Esophagus muscularis mucosa (tissue), 4 donors: ENCODE data around the gene SMC2. TPM values are rescaled to one million over a fixed set of nuclear protein-coding genes. Genes with fewer than 3 reads are reported as not detected.

Experiments used
- DNase-seq: peaks from one replicate; pipeline ENCODE4 v3.0.0-alpha.2; 2017; ENCODE audit errors: extremely low spot score
- H3K27ac ChIP-seq, 4 donors: fragments of 200-600 bp; sonication (generic); replicated peaks in 1 of 4; 1 replicate in 3 of 4; 2 replicates in 1 of 4; pipeline ENCODE4 v1.5.1; 2016 to 2019; ENCODE audit warnings: mild to moderate bottlenecking in 1 of 4
- H3K27me3 ChIP-seq, 4 donors: fragments of 200-600 bp; sonication (generic); one replicate each; pipeline versions ENCODE4 v1.5.1 to v1.6.0; 2016 to 2019
- H3K36me3 ChIP-seq, 4 donors: fragments of 200-600 bp; sonication (generic); one replicate each; pipeline ENCODE4 v1.5.1; 2016 to 2019
- H3K4me1 ChIP-seq, 4 donors: fragments of 200-600 bp; sonication (generic); one replicate each; pipeline ENCODE4 v1.5.1; 2016 to 2019
- H3K4me3 ChIP-seq, 4 donors: fragments of 200-600 bp; sonication (generic); 1 replicate in 2 of 4; 2 replicates in 2 of 4; pipeline ENCODE4 v1.5.1; 2016 to 2019; ENCODE audit warnings: mild to moderate bottlenecking in 4 of 4, moderate library complexity in 1 of 4
- H3K9me3 ChIP-seq, 4 donors: fragments of 200-600 bp; sonication (generic); 1 replicate in 3 of 4; 2 replicates in 1 of 4; pipeline ENCODE4 v1.5.1; 2016 to 2019
- EP300 ChIP-seq: sonication (generic); formaldehyde crosslinking; IDR thresholded peaks from one replicate; pipeline ENCODE4 v1.6.1; 2017; ENCODE audit warnings: antibody characterized with exemption
- POLR2A ChIP-seq: fragments of 450-650 bp; IDR thresholded peaks from one replicate; pipeline ENCODE4 v1.6.1; 2017; ENCODE audit warnings: antibody characterized with exemption, moderate library complexity, mild to moderate bottlenecking, low read depth
- POLR2AphosphoS5 ChIP-seq, 2 donors: sonication (generic); formaldehyde crosslinking; IDR thresholded peaks; one replicate each; pipeline ENCODE4 v1.6.1; 2017; ENCODE audit warnings: antibody characterized with exemption in 2 of 2
- WGBS: methylation state at CpG from one replicate; pipeline ENCODE4 v1.1.5; 2018; 5-methylcytosine and 5-hydroxymethylcytosine counted together
- intact Hi-C: fragments of 100-400 bp; cut with DNase I; formaldehyde crosslinking; loops from one replicate; pipeline ENCODE4 v1.15.1; 2023
- total RNA-seq, 4 donors: library from RNA; depleted of rRNA; stranded (reverse); fragments of >200 nt; gene quantifications; one replicate each; pipeline versions ENCODE4 v1.1.0 to v1.2.1, GENCODE V29; 2016
- TF ChIP-seq, protein P1 (sequence below), 3 experiments: fragments of 200-600 bp in 2 of 3; fragments of 450-650 bp in 1 of 3; sonication (generic) in 2 of 3; IDR thresholded peaks; one replicate each; pipeline ENCODE4 v1.5.1; 2017 to 2019; ENCODE audit warnings: antibody characterized with exemption in 3 of 3, mild to moderate bottlenecking in 2 of 3, moderate library complexity in 1 of 3

SMC2 gene
- total RNA-seq, 4 donors from 2014 or later: 9.8 to 11.5 (median 10.1) TPM

DNA sequence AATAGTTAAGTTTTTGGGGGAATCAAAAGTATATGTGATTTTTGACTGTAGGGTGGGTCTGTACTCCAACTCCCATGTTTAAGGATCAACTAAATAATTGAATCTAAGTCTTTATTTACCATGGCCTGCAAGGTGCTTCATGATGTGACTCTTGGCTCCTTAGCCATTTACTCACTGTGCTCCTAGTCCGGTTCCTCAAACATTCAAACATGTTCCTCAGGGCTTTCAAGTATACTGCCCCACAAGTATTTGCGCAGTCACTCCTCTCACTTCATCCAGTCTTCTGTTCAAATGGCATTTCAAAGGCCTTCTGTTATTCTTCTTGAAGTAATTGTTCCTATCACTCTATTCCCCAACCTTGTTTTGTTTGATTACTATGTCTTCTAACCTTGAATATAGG lies 16.4 kb downstream of the SMC2 start:
- Histone ChIP-seq H3K27me3 (no peaks in the 10 kb centered on the region), H3K4me1 (no peaks in the 10 kb centered on the region), H3K9me3 (no peaks in the 10 kb centered on the region), H3K27ac (no peak overlapping the region), H3K36me3 (peaks cover 4 to 69% (median 44%) of the 10 kb centered on the region in 4 donors), H3K4me3 (no peak overlapping the region)
- intact Hi-C loops: no loop called here
- DNase-seq: no peak
- TF ChIP-seq POLR2AphosphoS5 (IDR thresholded peaks at IDR 0.05) (no peak), POLR2A (no peak), EP300 (no peak)
- TF ChIP-seq, protein P1, sequence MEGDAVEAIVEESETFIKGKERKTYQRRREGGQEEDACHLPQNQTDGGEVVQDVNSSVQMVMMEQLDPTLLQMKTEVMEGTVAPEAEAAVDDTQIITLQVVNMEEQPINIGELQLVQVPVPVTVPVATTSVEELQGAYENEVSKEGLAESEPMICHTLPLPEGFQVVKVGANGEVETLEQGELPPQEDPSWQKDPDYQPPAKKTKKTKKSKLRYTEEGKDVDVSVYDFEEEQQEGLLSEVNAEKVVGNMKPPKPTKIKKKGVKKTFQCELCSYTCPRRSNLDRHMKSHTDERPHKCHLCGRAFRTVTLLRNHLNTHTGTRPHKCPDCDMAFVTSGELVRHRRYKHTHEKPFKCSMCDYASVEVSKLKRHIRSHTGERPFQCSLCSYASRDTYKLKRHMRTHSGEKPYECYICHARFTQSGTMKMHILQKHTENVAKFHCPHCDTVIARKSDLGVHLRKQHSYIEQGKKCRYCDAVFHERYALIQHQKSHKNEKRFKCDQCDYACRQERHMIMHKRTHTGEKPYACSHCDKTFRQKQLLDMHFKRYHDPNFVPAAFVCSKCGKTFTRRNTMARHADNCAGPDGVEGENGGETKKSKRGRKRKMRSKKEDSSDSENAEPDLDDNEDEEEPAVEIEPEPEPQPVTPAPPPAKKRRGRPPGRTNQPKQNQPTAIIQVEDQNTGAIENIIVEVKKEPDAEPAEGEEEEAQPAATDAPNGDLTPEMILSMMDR (IDR thresholded peaks at IDR 0.05): no peak
- 94% methylated on average over 2 of the region's 2 CpGs for WGBS

DNA sequence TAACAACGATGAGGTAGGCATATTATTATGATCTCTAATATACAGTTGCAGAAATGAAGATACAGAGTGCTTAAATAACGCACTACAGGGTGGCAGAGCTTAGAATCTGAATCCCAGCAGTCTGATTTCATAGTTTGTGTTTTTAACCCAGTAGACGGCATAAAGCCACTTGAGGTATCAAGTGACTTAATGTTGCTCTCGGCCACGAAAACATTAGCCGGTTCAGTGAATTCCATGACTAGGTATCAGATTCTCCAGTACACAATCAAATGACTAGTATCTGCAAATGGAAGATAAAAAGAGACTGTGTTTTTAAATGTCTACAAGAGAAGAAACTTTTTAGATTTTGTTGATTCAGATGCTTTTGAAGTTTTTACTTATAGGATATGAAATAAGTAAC lies 24.8 kb downstream of the SMC2 start:
- intact Hi-C loops: no loop called here
- H3K9me3 ChIP-seq: no peaks in the 10 kb centered on the region
- TF ChIP-seq POLR2A: no peak
- TF ChIP-seq, protein P1 (IDR thresholded peaks at IDR 0.05): no peak
- no peak for TF ChIP-seq EP300
- TF ChIP-seq POLR2AphosphoS5 (IDR thresholded peaks at IDR 0.05): no peak
- WGBS: 95% methylated on average over 6 of the region's 6 CpGs
- H3K4me3 ChIP-seq: no peak overlapping the region
- H3K27me3 ChIP-seq: no peaks in the 10 kb centered on the region
- no peaks in the 10 kb centered on the region for H3K4me1 ChIP-seq
- no peak overlapping the region for H3K27ac ChIP-seq
- DNase-seq: no peak
- H3K36me3 ChIP-seq: peaks cover 13 to 72% (median 50%) of the 10 kb centered on the region in 4 donors

DNA sequence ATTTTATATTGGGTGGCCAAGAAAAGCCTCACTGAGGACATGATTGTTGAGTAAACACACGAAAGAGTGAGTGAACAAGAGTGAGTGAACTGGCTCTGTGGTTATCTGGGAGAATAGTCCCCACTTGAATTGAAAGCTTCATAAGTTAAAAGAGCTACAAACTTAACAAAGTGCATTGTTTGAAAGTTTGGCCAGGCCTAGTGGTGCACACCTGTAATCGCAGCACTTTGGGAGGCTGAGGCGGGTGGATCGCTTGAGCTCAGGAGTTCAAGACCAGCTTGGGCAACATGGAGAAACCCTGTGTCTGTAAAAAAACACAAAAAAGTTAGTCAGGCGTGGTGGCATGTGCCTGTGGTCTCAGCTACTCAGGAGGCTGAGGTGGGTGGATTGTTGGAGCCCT lies 26.9 kb downstream of the SMC2 start:
- WGBS: 94% methylated on average over 5 of the region's 5 CpGs
- TF ChIP-seq, protein P1 (IDR thresholded peaks at IDR 0.05): no peak
- TF ChIP-seq POLR2A (no peak), POLR2AphosphoS5 (IDR thresholded peaks at IDR 0.05) (no peak), EP300 (no peak)
- Histone ChIP-seq H3K36me3 (peaks cover 22 to 77% (median 52%) of the 10 kb centered on the region in 4 donors), H3K27me3 (no peaks in the 10 kb centered on the region), H3K4me3 (no peak overlapping the region), H3K9me3 (no peaks in the 10 kb centered on the region), H3K27ac (no peak overlapping the region), H3K4me1 (no peaks in the 10 kb centered on the region)
- intact Hi-C loops: no loop called here
- DNase-seq: no peak

DNA sequence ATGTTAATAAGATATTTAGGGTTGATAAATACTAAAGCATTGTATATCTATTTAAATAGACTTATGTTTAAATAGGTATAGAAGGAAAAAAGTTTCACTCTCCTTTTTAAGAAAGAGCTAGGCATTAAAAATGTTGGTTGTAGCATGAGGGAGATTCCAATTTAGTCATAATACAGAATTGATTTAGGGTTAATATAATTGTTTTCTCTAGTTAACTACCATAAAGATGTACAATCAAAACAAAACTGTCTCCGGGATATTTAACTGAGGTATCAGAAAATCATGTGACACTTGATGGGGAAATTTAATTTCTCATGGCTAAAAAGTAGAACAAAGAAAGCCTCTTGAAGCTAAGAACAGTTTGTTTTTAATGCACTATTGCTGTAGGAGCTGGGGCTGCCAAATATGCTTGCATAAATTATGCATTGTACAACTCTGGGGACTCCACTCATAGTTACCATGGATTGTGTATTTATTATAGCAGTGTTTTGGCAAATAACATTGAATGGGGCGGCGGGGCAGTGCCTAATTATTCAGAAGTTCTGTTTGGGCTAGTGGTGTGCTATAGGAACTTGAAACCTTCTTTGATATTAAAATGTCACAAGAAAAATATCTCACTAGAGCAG lies 44.2 kb downstream of the SMC2 start:
- Histone ChIP-seq H3K27ac (no peak overlapping the region), H3K36me3 (peaks cover 0 to 58% (median 30%) of the 10 kb centered on the region in 4 donors), H3K4me1 (no peaks in the 10 kb centered on the region), H3K27me3 (no peaks in the 10 kb centered on the region), H3K4me3 (no peak overlapping the region), H3K9me3 (no peaks in the 10 kb centered on the region)
- intact Hi-C loops: no loop called here
- WGBS: 86% methylated on average over 3 of the region's 3 CpGs
- DNase-seq: no peak
- TF ChIP-seq POLR2A (no peak), POLR2AphosphoS5 (IDR thresholded peaks at IDR 0.05) (no peak), EP300 (no peak)
- TF ChIP-seq, protein P1 (IDR thresholded peaks at IDR 0.05): no peak
